HUES6 (cell line): ENCODE results near the gene SSR1.

Experiments
- H3K27ac ChIP-seq: 2 replicates; pipeline ENCODE4 v1.7.0; 2013; ENCODE audit warnings: low read depth, mild to moderate bottlenecking, low read length, inconsistent platforms
- H3K27me3 ChIP-seq: 2 replicates; pipeline ENCODE4 v1.6.1; 2013; ENCODE audit warnings: low read length; ENCODE audit not compliant: control insufficient read depth, insufficient read depth
- H3K36me3 ChIP-seq: 2 replicates; pipeline ENCODE4 v1.6.1; 2013; ENCODE audit warnings: low read length; ENCODE audit not compliant: control insufficient read depth, insufficient read depth
- H3K4me1 ChIP-seq: 2 replicates; pipeline ENCODE4 v1.6.1; 2013; ENCODE audit warnings: low read length; ENCODE audit not compliant: control insufficient read depth, insufficient read depth
- H3K4me3 ChIP-seq: 2 replicates; pipeline ENCODE4 v1.5.1; 2013; ENCODE audit warnings: low read depth, low read length
- H3K9ac ChIP-seq: one replicate; pipeline ENCODE4 v1.6.1; 2013; ENCODE audit warnings: mild to moderate bottlenecking, low read length
- H3K9me3 ChIP-seq: 2 replicates; pipeline ENCODE4 v1.6.1; 2013; ENCODE audit warnings: low read depth, low read length; ENCODE audit not compliant: control insufficient read depth, insufficient read depth

SSR1 gene

DNA sequence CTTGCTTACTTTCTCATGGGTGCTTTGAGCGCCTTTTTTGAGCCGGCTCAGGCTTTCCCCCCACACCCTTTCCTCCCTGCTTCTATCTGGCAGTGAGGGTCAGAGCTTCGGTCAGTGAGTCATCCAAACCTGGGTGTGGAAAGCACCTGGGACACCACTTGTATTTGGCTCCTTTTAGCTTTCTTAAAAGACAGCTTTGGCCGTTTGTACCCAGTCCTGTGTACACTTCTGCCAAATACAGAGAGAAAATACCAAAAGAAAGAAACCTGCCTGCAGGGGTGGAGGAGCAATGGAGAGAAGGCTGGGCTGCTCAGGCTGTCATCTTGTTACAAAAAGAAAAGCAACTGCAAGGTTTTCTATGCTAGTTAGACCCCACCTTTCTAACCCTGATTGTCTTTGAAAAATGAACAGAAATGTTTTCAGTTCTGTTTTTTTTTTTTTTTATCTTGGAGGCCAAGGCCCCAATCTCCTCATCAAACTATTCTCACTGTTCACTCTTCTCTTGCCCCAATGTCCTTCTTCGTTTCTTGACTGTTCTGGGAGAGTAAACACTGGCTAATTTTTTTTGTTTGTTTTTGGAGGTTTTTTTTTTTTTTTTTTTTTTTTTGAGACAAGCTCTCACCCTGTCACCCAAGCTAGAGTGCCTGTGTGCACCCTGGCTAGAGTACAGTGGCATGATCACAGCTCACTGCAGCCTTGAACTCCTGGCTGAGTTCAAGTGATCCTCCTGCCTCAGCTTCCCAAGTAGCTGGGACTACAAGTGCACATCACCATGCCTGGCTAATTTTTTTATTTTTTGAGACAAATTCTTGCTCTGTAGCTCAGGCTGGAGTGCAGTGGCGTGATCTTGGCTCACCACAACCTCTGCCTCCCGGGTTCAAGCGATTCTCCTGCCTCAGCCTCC, 76.4 kb downstream of the SSR1 start:
- Histone ChIP-seq H3K4me1 (peaks cover 10% of the 10 kb centered on the region; the same call in 1 of the 2 replicates), H3K27me3 (no peaks in the 10 kb centered on the region), H3K4me3 (no peak overlapping the region), H3K9ac (no peak overlapping the region), H3K27ac (no peak overlapping the region), H3K36me3 (peaks cover 31% of the 10 kb centered on the region), H3K9me3 (no peaks in the 10 kb centered on the region)

GRCh38 chr6:7235712-7236305, 77.2 kb downstream of the SSR1 start:
- Histone ChIP-seq H3K4me1 (peaks cover 7% of the 10 kb centered on the region; the same call in 1 of the 2 replicates), H3K9ac (no peak overlapping the region)

GRCh38 chr6:7234547-7234946, 78.5 kb downstream of the SSR1 start:
- no peak overlapping the region for H3K9ac ChIP-seq
- H3K36me3 ChIP-seq, result peaks cover 43% of the 10 kb centered on the region
- H3K27ac ChIP-seq, result no peak overlapping the region
- H3K4me3 ChIP-seq, result no peak overlapping the region
- H3K4me1 ChIP-seq, result peaks cover 7% of the 10 kb centered on the region; the same call in 1 of the 2 replicates
- H3K27me3 ChIP-seq, result no peaks in the 10 kb centered on the region
- H3K9me3 ChIP-seq, result no peaks in the 10 kb centered on the region

More at GRCh38 chr6:7235712-7236305, 77.2 kb downstream of the SSR1 start:
- no peaks in the 10 kb centered on the region for H3K9me3 ChIP-seq
- no peaks in the 10 kb centered on the region for H3K27me3 ChIP-seq
- peaks cover 36% of the 10 kb centered on the region for H3K36me3 ChIP-seq
- H3K4me3 ChIP-seq, result no peak overlapping the region
- no peak overlapping the region for H3K27ac ChIP-seq

DNA sequence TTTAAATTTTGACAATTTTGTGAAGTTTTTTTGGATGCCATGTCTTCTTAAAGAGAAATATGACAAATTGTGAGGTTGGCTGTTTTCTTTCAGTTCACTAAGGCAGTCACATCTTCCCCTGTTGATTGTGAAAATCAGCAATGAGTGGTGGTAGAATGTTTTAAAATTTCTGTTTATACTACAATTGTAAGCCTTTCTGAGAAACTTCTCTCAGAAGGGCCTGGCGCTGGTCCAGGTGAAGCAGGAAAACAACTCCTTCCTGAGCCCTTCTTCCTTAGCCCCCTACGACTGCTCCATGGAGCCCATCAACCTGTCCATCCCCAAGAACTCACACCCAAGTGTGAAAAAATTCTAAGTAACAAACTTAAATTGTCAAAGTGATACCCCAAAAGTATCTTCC, 80.6 kb downstream of the SSR1 start:
- Histone ChIP-seq H3K4me1 (no peaks in the 10 kb centered on the region), H3K9ac (no peak overlapping the region), H3K9me3 (no peaks in the 10 kb centered on the region), H3K27ac (no peak overlapping the region), H3K4me3 (no peak overlapping the region), H3K27me3 (no peaks in the 10 kb centered on the region), H3K36me3 (peaks cover 61% of the 10 kb centered on the region)

DNA sequence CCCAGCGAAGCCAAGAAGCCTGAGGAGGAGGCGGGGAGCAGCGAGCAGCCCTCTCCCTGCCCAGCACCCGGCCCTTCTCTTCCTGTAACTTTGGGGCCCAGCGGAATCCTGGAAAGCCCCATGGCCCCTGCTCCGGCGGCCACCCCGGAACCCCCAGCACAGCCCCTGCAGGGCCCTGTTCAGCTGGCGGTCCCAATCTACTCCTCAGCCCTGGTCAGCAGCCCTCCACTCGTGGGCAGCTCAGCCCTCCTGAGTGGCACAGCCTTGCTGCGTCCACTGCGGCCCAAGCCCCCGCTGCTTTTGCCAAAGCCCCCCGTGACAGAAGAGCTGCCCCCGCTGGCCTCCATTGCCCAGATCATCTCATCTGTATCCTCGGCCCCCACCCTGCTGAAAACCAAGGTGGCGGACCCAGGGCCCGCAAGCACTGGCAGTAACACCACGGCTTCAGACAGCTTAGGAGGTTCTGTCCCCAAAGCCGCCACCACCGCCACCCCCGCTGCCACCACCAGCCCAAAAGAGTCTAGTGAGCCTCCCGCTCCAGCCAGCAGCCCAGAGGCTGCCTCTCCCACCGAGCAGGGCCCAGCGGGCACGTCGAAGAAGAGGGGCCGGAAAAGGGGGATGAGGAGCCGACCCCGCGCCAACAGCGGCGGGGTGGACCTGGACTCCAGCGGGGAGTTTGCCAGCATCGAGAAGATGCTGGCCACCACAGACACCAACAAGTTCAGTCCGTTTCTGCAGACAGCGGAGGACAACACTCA, 81.9 kb downstream of the SSR1 start:
- Histone ChIP-seq H3K27ac (no peak overlapping the region), H3K36me3 (peaks cover 70% of the 10 kb centered on the region), H3K4me3 (no peak overlapping the region)

GRCh38 chr6:7230327-7230691, 82.7 kb downstream of the SSR1 start:
- no peaks in the 10 kb centered on the region for H3K9me3 ChIP-seq
- no peak overlapping the region for H3K4me3 ChIP-seq
- H3K27me3 ChIP-seq, result no peaks in the 10 kb centered on the region
- H3K36me3 ChIP-seq, result peaks cover 73% of the 10 kb centered on the region
- H3K9ac ChIP-seq, result no peak overlapping the region
- no peak overlapping the region for H3K27ac ChIP-seq
- H3K4me1 ChIP-seq, result no peaks in the 10 kb centered on the region

More for the DNA sequence above, 81.9 kb downstream of the SSR1 start:
- Histone ChIP-seq H3K27me3 (no peaks in the 10 kb centered on the region), H3K9ac (no peak overlapping the region), H3K4me1 (no peaks in the 10 kb centered on the region), H3K9me3 (no peaks in the 10 kb centered on the region)

DNA sequence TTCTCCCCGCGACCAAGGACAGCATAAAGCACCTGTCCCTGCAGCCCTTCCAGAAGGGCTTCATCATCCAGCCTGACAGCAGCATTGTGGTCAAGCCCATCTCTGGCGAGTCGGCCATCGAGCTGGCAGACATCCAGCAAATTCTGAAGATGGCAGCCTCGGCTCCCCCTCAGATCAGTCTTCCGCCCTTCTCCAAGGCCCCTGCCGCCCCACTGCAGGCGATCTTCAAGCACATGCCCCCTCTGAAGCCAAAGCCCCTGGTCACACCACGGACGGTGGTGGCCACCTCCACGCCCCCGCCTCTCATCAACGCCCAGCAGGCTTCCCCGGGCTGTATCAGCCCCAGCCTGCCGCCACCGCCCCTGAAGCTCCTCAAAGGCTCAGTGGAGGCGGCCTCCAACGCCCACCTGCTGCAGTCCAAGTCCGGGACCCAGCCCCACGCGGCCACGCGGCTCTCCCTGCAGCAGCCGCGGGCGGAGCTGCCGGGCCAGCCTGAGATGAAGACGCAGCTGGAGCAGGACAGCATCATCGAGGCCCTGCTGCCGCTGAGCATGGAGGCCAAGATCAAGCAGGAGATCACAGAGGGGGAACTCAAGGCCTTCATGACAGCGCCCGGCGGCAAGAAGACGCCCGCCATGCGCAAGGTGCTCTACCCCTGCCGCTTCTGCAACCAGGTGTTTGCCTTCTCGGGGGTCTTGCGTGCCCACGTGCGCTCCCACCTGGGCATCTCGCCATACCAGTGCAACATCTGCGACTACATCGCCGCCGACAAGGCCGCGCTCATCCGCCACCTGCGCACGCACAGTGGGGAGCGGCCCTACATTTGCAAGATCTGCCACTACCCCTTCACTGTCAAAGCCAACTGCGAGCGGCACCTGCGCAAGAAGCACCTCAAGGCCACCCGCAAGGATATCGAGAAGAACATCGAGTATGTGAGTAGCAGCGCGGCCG, 83.3 kb downstream of the SSR1 start:
- H3K4me3 ChIP-seq, result no peak overlapping the region
- H3K9me3 ChIP-seq, result no peaks in the 10 kb centered on the region
- H3K36me3 ChIP-seq, result peaks cover 75% of the 10 kb centered on the region
- H3K27ac ChIP-seq, result no peak overlapping the region
- H3K4me1 ChIP-seq, result peaks cover 4% of the 10 kb centered on the region; the same call in 1 of the 2 replicates
- H3K27me3 ChIP-seq, result no peaks in the 10 kb centered on the region
- H3K9ac ChIP-seq, result no peak overlapping the region

DNA sequence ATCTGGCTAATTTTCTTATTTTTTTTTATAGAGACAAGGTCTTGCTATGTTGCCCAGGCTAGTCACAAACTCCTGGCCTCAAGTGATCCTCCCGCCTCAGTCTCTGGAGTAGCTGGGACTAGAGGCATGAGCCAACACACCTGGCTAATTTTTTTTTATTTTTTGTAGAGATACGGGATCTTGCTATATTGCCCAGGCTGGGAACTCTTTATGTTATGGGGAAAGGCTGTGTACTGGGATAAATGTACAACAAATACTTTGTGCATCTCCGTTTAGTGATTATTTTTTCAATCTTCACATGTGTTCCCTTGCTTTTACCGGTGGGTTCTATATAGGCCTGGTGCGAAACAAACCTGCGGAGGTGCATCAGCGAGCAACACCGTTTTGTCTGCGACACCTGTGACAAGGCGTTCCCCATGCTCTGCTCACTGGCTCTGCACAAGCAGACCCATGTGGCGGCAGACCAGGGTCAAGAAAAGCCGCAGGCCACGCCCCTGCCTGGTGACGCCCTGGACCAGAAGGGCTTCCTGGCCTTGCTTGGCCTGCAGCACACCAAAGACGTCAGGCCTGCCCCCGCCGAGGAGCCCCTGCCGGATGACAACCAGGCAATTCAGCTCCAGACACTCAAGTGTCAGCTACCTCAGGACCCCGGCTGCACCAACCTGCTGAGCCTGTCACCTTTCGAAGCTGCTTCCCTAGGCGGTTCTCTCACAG, 84.2 kb downstream of the SSR1 start:
- Histone ChIP-seq H3K4me1 (peaks cover 7% of the 10 kb centered on the region; the same call in 1 of the 2 replicates), H3K9me3 (no peaks in the 10 kb centered on the region), H3K36me3 (peaks cover 71% of the 10 kb centered on the region), H3K27ac (no peak overlapping the region), H3K9ac (no peak overlapping the region), H3K4me3 (no peak overlapping the region), H3K27me3 (no peaks in the 10 kb centered on the region)

- Histone ChIP-seq H3K9ac (no peak overlapping the region), H3K27ac (no peak overlapping the region), H3K4me3 (no peak overlapping the region), H3K27me3 (no peaks in the 10 kb centered on the region), H3K9me3 (no peaks in the 10 kb centered on the region), H3K36me3 (peaks cover 50% of the 10 kb centered on the region), H3K4me1 (peaks cover 7% of the 10 kb centered on the region; the same call in 1 of the 2 replicates)
These were observed 88.3 kb downstream of the SSR1 start for GRCh38 chr6:7224731-7225130.

- Histone ChIP-seq H3K9me3 (no peaks in the 10 kb centered on the region), H3K4me3 (no peak overlapping the region), H3K27ac (no peak overlapping the region), H3K9ac (no peak overlapping the region), H3K36me3 (peaks cover 31% of the 10 kb centered on the region), H3K4me1 (peaks cover 9% of the 10 kb centered on the region; the same call in 1 of the 2 replicates), H3K27me3 (no peaks in the 10 kb centered on the region)
These were observed 90.8 kb downstream of the SSR1 start for GRCh38 chr6:7222197-7222596.
